ENCODE results near the gene SLC30A10. TPM values are rescaled to one million over a fixed set of nuclear protein-coding genes. Genes with fewer than 3 reads are reported as not detected.
"Not testable (repeated sequence)": the region's sequence is repeated elsewhere in the genome, so short reads cannot be mapped to it uniquely, and the experiment has no call there.

SLC30A10 gene
- total RNA-seq, 3 donors from 2014 or later = 11.3 to 38.0 (median 34.3) TPM

- Histone ChIP-seq H3K9me3 (no peaks in the 10 kb centered on the region), H3K36me3 (ENCODE audit: low read depth) (no peaks in the 10 kb centered on the region), H3K4me3 (no peak overlapping the region), H3K4me1 (ENCODE audit: low read depth) (no peaks in the 10 kb centered on the region)
- DNase-seq (no peak), ATAC-seq (no peak)
- intact Hi-C loops (cut with DNase I, micrococcal nuclease) = no loop called here
- TF ChIP-seq CTCF (IDR thresholded peaks at IDR 0.05) = no peak
Observed at GRCh38 chr1:219906924-219907771, 21.2 kb downstream of the SLC30A10 start.

GRCh38 chr1:219906565-219906923 lies 21.8 kb downstream of the SLC30A10 start:
- DNase-seq; intact Hi-C loops (cut with DNase I, micrococcal nuclease); H3K36me3 ChIP-seq (ENCODE audit: low read depth); H3K4me3 ChIP-seq; H3K4me1 ChIP-seq (ENCODE audit: low read depth); H3K9me3 ChIP-seq; ATAC-seq: not testable (repeated sequence)

GRCh38 chr1:219905524-219905923 lies 22.8 kb downstream of the SLC30A10 start:
- TF ChIP-seq CTCF (IDR thresholded peaks at IDR 0.05) = no peak
- Histone ChIP-seq H3K9me3 (no peaks in the 10 kb centered on the region), H3K36me3 (ENCODE audit: low read depth) (no peaks in the 10 kb centered on the region), H3K4me3 (no peak overlapping the region), H3K4me1 (ENCODE audit: low read depth) (no peaks in the 10 kb centered on the region)
- no peak for ATAC-seq
- DNase-seq = no peak
- intact Hi-C loops (cut with DNase I, micrococcal nuclease) = no loop called here

GRCh38 chr1:219904934-219905333 lies 23.4 kb downstream of the SLC30A10 start:
- no peak for TF ChIP-seq CTCF (IDR thresholded peaks at IDR 0.05)
- Histone ChIP-seq H3K9me3 (no peaks in the 10 kb centered on the region), H3K4me1 (ENCODE audit: low read depth) (no peaks in the 10 kb centered on the region), H3K36me3 (ENCODE audit: low read depth) (no peaks in the 10 kb centered on the region), H3K4me3 (no peak overlapping the region)
- no peak for ATAC-seq
- intact Hi-C loops (cut with DNase I, micrococcal nuclease) = no loop called here
- DNase-seq = no peak

GRCh38 chr1:219903353-219903871 lies 24.9 kb downstream of the SLC30A10 start:
- H3K4me1 ChIP-seq (ENCODE audit: low read depth) = no peaks in the 10 kb centered on the region
- DNase-seq (no peak), ATAC-seq (no peak)
- H3K9me3 ChIP-seq = no peaks in the 10 kb centered on the region
- no peaks in the 10 kb centered on the region for H3K36me3 ChIP-seq (ENCODE audit: low read depth)
- intact Hi-C loops (cut with DNase I, micrococcal nuclease) = no loop called here
- TF ChIP-seq CTCF (IDR thresholded peaks at IDR 0.05) = no peak
- H3K4me3 ChIP-seq = no peak overlapping the region

GRCh38 chr1:219902951-219903350 lies 25.4 kb downstream of the SLC30A10 start:
- no peak for ATAC-seq
- H3K9me3 ChIP-seq = no peaks in the 10 kb centered on the region
- H3K4me3 ChIP-seq = no peak overlapping the region
- no peaks in the 10 kb centered on the region for H3K36me3 ChIP-seq (ENCODE audit: low read depth)
- H3K4me1 ChIP-seq (ENCODE audit: low read depth) = no peaks in the 10 kb centered on the region
- intact Hi-C loops (cut with DNase I, micrococcal nuclease) = no loop called here
- no peak for TF ChIP-seq CTCF (IDR thresholded peaks at IDR 0.05)
- no peak for DNase-seq

All from mucosa of descending colon (tissue), 3 donors.